H9 (cell line): Measurements from ENCODE around the gene PPP1R3C. TPM values are rescaled to one million over a fixed set of nuclear protein-coding genes. Genes with fewer than 3 reads are reported as not detected.

Source experiments
- DNase-seq: peaks from one replicate; pipeline ENCODE4 v3.0.0-alpha.2; 2017
- H2AFZ ChIP-seq: one replicate; pipeline ENCODE4 v1.6.1; 2013; ENCODE audit warnings: mild to moderate bottlenecking, low read length, control low read depth, moderate library complexity
- H2AK5ac ChIP-seq: 2 replicates; pipeline ENCODE4 v1.6.1; 2013; ENCODE audit warnings: low read length, control low read depth, mixed read lengths; ENCODE audit not compliant: insufficient read length
- H2BK120ac ChIP-seq: one replicate; pipeline ENCODE4 v1.6.1; 2013; ENCODE audit warnings: low read depth, mild to moderate bottlenecking, low read length, control low read depth, inconsistent platforms; ENCODE audit not compliant: poor library complexity, severe bottlenecking
- H2BK12ac ChIP-seq: 2 replicates; pipeline ENCODE4 v1.6.1; 2013; ENCODE audit warnings: low read length, control low read depth, mixed read lengths, low read depth; ENCODE audit not compliant: insufficient read length
- H2BK15ac ChIP-seq: 2 replicates; pipeline ENCODE4 v1.6.1; 2013; ENCODE audit warnings: low read depth, low read length, control low read depth
- H2BK20ac ChIP-seq: one replicate; pipeline ENCODE4 v1.6.1; 2013; ENCODE audit warnings: low read depth, mild to moderate bottlenecking, low read length, control low read depth, inconsistent platforms; ENCODE audit not compliant: poor library complexity, severe bottlenecking
- H2BK5ac ChIP-seq: 2 replicates; pipeline ENCODE4 v1.6.1; 2013; ENCODE audit warnings: low read length, control low read depth, mixed read lengths; ENCODE audit not compliant: insufficient read length
- H3K14ac ChIP-seq: 2 replicates; pipeline ENCODE4 v1.6.1; 2013; ENCODE audit warnings: low read length, control low read depth; ENCODE audit not compliant: insufficient read depth
- H3K18ac ChIP-seq: 2 replicates; pipeline ENCODE4 v1.6.1; 2013; ENCODE audit warnings: low read depth, mild to moderate bottlenecking, mixed read lengths, low read length, control low read depth; ENCODE audit not compliant: insufficient read length
- H3K23ac ChIP-seq: 2 replicates; pipeline ENCODE4 v1.6.1; 2013; ENCODE audit warnings: low read length, control low read depth, mixed read lengths, low read depth; ENCODE audit not compliant: insufficient read length
- H3K23me2 ChIP-seq: 2 replicates; pipeline ENCODE4 v1.6.1; 2013; ENCODE audit warnings: low read depth, mild to moderate bottlenecking, mixed read lengths, low read length, control low read depth; ENCODE audit not compliant: insufficient read length, poor library complexity, severe bottlenecking
- H3K27ac ChIP-seq: 2 replicates; pipeline ENCODE4 v1.5.1; 2013; ENCODE audit warnings: low read length, control low read depth, mixed read lengths, low read depth; ENCODE audit not compliant: insufficient read length
- H3K27me3 ChIP-seq: 2 replicates; pipeline ENCODE4 v1.6.1; 2013; ENCODE audit warnings: low read length, control low read depth, inconsistent platforms; ENCODE audit not compliant: insufficient read depth
- H3K4ac ChIP-seq: 2 replicates; pipeline ENCODE4 v1.6.1; 2013; ENCODE audit warnings: low read depth, mild to moderate bottlenecking, control low read depth, inconsistent platforms, low read length, moderate library complexity
- H3K4me1 ChIP-seq: 2 replicates; pipeline ENCODE4 v1.6.1; 2013; ENCODE audit warnings: low read length, control low read depth, inconsistent platforms; ENCODE audit not compliant: insufficient read depth
- H3K4me2 ChIP-seq: 2 replicates; pipeline ENCODE4 v1.6.1; 2013; ENCODE audit warnings: low read length, control low read depth, mixed read lengths; ENCODE audit not compliant: insufficient read length, insufficient read depth
- H3K56ac ChIP-seq: 2 replicates; pipeline ENCODE4 v1.6.1; 2013; ENCODE audit warnings: low read depth, mild to moderate bottlenecking, mixed read lengths, low read length, control low read depth; ENCODE audit not compliant: insufficient read length
- H3K79me1 ChIP-seq: 2 replicates; pipeline ENCODE4 v1.6.1; 2013; ENCODE audit warnings: low read depth, mild to moderate bottlenecking, moderate library complexity, low read length, control low read depth, inconsistent platforms; ENCODE audit not compliant: insufficient read depth, poor library complexity, severe bottlenecking
- H3K79me2 ChIP-seq: 2 replicates; pipeline ENCODE4 v1.6.1; 2013; ENCODE audit warnings: low read length, control low read depth, inconsistent platforms; ENCODE audit not compliant: insufficient read depth
- H3K9ac ChIP-seq: 2 replicates; pipeline ENCODE4 v1.6.1; 2013; ENCODE audit warnings: low read length, control low read depth, mixed read lengths; ENCODE audit not compliant: insufficient read length; ENCODE audit errors: extremely low read depth
- H3K9me3 ChIP-seq: one replicate; pipeline ENCODE4 v1.6.1; 2013; ENCODE audit warnings: low read depth, low read length, inconsistent platforms; ENCODE audit not compliant: control insufficient read depth
- H3T11ph ChIP-seq: one replicate; pipeline ENCODE4 v1.6.1; 2013; ENCODE audit warnings: mild to moderate bottlenecking, low read length, control low read depth, inconsistent platforms
- H4K20me1 ChIP-seq: one replicate; pipeline ENCODE4 v1.6.1; 2013; ENCODE audit not compliant: control insufficient read depth, insufficient read length, insufficient read depth
- H4K5ac ChIP-seq: 2 replicates; pipeline ENCODE4 v1.6.1; 2013; ENCODE audit warnings: low read depth, mild to moderate bottlenecking, mixed read lengths, low read length, control low read depth; ENCODE audit not compliant: insufficient read length
- H4K8ac ChIP-seq: replicated peaks from 2 replicates; pipeline ENCODE4 v1.6.1; 2013; ENCODE audit warnings: low read length, control low read depth, mixed read lengths, low read depth; ENCODE audit not compliant: insufficient read length
- H4K91ac ChIP-seq: 2 replicates; pipeline ENCODE4 v1.6.1; 2013; ENCODE audit warnings: low read depth, mild to moderate bottlenecking, moderate library complexity, mixed read lengths, low read length, control low read depth; ENCODE audit not compliant: insufficient read length
- H3K27ac Mint-ChIP-seq, 3 experiments: 2 replicates in 2 of 3; 3 replicates in 1 of 3; pipeline ENCODE4 v1.8.0; 2020 to 2021; ENCODE audit warnings: mixed read lengths in 3 of 3, mild to moderate bottlenecking in 1 of 3, moderate library complexity in 1 of 3
- H3K27me3 Mint-ChIP-seq: 2 replicates; pipeline ENCODE4 v1.8.0; 2021; ENCODE audit warnings: low read depth, mild to moderate bottlenecking, moderate library complexity, mixed read lengths
- H3K36me3 Mint-ChIP-seq, 3 experiments: 2 replicates in 2 of 3; 3 replicates in 1 of 3; pipeline ENCODE4 v1.8.0; 2020 to 2021; ENCODE audit warnings: low read depth in 3 of 3, mixed read lengths in 3 of 3; ENCODE audit not compliant: insufficient read depth in 1 of 3
- H3K4me1 Mint-ChIP-seq, 2 experiments: 2 replicates each; pipeline ENCODE4 v1.8.0; 2020; ENCODE audit warnings: mixed read lengths in 2 of 2
- H3K4me3 Mint-ChIP-seq, 2 experiments: 2 replicates in 1 of 2; 3 replicates in 1 of 2; pipeline ENCODE4 v1.8.0; 2020 to 2021; ENCODE audit warnings: mild to moderate bottlenecking in 2 of 2, mixed read lengths in 2 of 2, moderate library complexity in 1 of 2
- H3K9me3 Mint-ChIP-seq, 2 experiments: 2 replicates in 1 of 2; 3 replicates in 1 of 2; pipeline ENCODE4 v1.8.0; 2020; ENCODE audit warnings: mild to moderate bottlenecking in 2 of 2, mixed read lengths in 2 of 2, moderate library complexity in 1 of 2
- WGBS: extraction: QIAGEN DNeasy Blood & Tissue Kit; methylation state at CpG from one replicate; pipeline ENCODE4 v1.1.7; 2013; ENCODE audit warnings: missing lambda C conversion rate, low lambda C conversion rate, mixed read lengths; ENCODE audit not compliant: insufficient read length; ENCODE audit errors: extremely low coverage; 5-methylcytosine and 5-hydroxymethylcytosine counted together
- total RNA-seq: library from RNA; stranded (reverse); gene quantifications from 2 replicates; pipeline ENCODE4 v1.2.1, GENCODE V29; 2021
- TF ChIP-seq, protein P1 (sequence below): fragments of 200-600 bp; sonication (generic); conservative IDR thresholded peaks from 3 replicates; pipeline ENCODE4 v1.8.0; 2021; ENCODE audit warnings: antibody characterized with exemption, mild to moderate bottlenecking

PPP1R3C gene
- total RNA-seq, 1 experiment from 2014 or later: 1.2 TPM

- H3K4me1 ChIP-seq: no peaks in the 10 kb centered on the region
- no peak overlapping the region for H4K5ac ChIP-seq
- H3K36me3 Mint-ChIP-seq: peaks cover 2 to 9% (median 7%) of the 10 kb centered on the region in 3 experiments; a peak in 5 of 7 replicates
- no peak overlapping the region for H2BK20ac ChIP-seq
- WGBS: no CpG with 5 or more reads among the region's 5 CpGs
- TF ChIP-seq, protein P1, sequence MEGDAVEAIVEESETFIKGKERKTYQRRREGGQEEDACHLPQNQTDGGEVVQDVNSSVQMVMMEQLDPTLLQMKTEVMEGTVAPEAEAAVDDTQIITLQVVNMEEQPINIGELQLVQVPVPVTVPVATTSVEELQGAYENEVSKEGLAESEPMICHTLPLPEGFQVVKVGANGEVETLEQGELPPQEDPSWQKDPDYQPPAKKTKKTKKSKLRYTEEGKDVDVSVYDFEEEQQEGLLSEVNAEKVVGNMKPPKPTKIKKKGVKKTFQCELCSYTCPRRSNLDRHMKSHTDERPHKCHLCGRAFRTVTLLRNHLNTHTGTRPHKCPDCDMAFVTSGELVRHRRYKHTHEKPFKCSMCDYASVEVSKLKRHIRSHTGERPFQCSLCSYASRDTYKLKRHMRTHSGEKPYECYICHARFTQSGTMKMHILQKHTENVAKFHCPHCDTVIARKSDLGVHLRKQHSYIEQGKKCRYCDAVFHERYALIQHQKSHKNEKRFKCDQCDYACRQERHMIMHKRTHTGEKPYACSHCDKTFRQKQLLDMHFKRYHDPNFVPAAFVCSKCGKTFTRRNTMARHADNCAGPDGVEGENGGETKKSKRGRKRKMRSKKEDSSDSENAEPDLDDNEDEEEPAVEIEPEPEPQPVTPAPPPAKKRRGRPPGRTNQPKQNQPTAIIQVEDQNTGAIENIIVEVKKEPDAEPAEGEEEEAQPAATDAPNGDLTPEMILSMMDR: no peak
- H2AFZ ChIP-seq: no peak overlapping the region
- H3K79me2 ChIP-seq: no peaks in the 10 kb centered on the region
- H3K9me3 Mint-ChIP-seq: no peaks in the 10 kb centered on the region
- H3K27me3 ChIP-seq: peaks cover 6% of the 10 kb centered on the region; the same call in 1 of the 2 replicates
- H3K27ac ChIP-seq: no peak overlapping the region
- no peak overlapping the region for H2BK5ac ChIP-seq
- H3K56ac ChIP-seq: no peak overlapping the region
- H3K23ac ChIP-seq: no peak overlapping the region
- H3K18ac ChIP-seq: no peak overlapping the region
- H3T11ph ChIP-seq: no peak overlapping the region
- H2BK120ac ChIP-seq: no peak overlapping the region
- H3K4me3 Mint-ChIP-seq: no peak overlapping the region
- no peak overlapping the region for H4K8ac ChIP-seq
- no peak overlapping the region for H3K27ac Mint-ChIP-seq
- peaks cover 9 to 17% of the 10 kb centered on the region in 2 experiments for H3K4me1 Mint-ChIP-seq
- no peaks in the 10 kb centered on the region for H3K79me1 ChIP-seq
- no peak overlapping the region for H2BK12ac ChIP-seq
- no peaks in the 10 kb centered on the region for H4K20me1 ChIP-seq
- no peak for DNase-seq
- peaks cover 44% of the 10 kb centered on the region for H3K27me3 Mint-ChIP-seq
- H2BK15ac ChIP-seq: no peak overlapping the region
- peaks cover 6% of the 10 kb centered on the region for H3K23me2 ChIP-seq
- no peak overlapping the region for H4K91ac ChIP-seq
- no peak overlapping the region for H3K9ac ChIP-seq
- H3K4ac ChIP-seq: no peak overlapping the region
- no peak overlapping the region for H3K4me2 ChIP-seq
- no peak overlapping the region for H2AK5ac ChIP-seq
- no peaks in the 10 kb centered on the region for H3K9me3 ChIP-seq
- H3K14ac ChIP-seq: no peak overlapping the region
Measured at GRCh38 chr10:91634246-91634645, 1.4 kb upstream of the PPP1R3C start.
